MM.1S (cell line): Measurements from ENCODE around the gene CDH7.

Experiments
- DNase-seq: peaks from one replicate; pipeline ENCODE4 v3.0.0-alpha.2; 2015
- H2AFZ ChIP-seq: fragments of 300-600 bp; sonication (generic); 2 replicates; pipeline ENCODE4 v1.6.0; 2016; ENCODE audit warnings: antibody characterized with exemption, low read length
- H3F3A ChIP-seq: fragments of 300-600 bp; sonication (generic); 2 replicates; pipeline ENCODE4 v1.6.1; 2016; ENCODE audit warnings: mild to moderate bottlenecking, antibody characterized with exemption, low read length, moderate library complexity, mixed read lengths; ENCODE audit not compliant: insufficient read depth
- H3K27ac ChIP-seq: fragments of 300-600 bp; sonication (generic); 2 replicates; pipeline ENCODE4 v1.5.1; 2016; ENCODE audit warnings: mild to moderate bottlenecking, low read length
- H3K27me3 ChIP-seq: fragments of 300-600 bp; sonication (generic); replicated peaks from 2 replicates; pipeline ENCODE4 v1.6.0; 2016; ENCODE audit warnings: low read length; ENCODE audit not compliant: insufficient read depth
- H3K36me3 ChIP-seq: fragments of 300-600 bp; sonication (generic); replicated peaks from 2 replicates; pipeline ENCODE4 v1.6.1; 2016; ENCODE audit warnings: mild to moderate bottlenecking, low read length, mixed read lengths; ENCODE audit not compliant: insufficient read depth
- H3K4me1 ChIP-seq: fragments of 300-600 bp; sonication (generic); 2 replicates; pipeline ENCODE4 v1.6.1; 2016; ENCODE audit warnings: low read length, mixed read lengths
- H3K4me2 ChIP-seq: fragments of 300-600 bp; sonication (generic); 2 replicates; pipeline ENCODE4 v1.6.0; 2016; ENCODE audit warnings: low read depth, low read length
- H3K4me3 ChIP-seq: fragments of 300-600 bp; sonication (generic); 2 replicates; pipeline ENCODE4 v1.5.1; 2016; ENCODE audit warnings: low read length, mixed read lengths
- H3K79me2 ChIP-seq: fragments of 300-600 bp; sonication (generic); 2 replicates; pipeline ENCODE4 v1.6.1; 2016; ENCODE audit warnings: mixed run types, low read length, mixed read lengths
- H3K9ac ChIP-seq: fragments of 300-600 bp; sonication (generic); 2 replicates; pipeline ENCODE4 v1.6.1; 2016; ENCODE audit warnings: low read length, mixed read lengths
- H3K9me2 ChIP-seq: fragments of 300-600 bp; sonication (generic); replicated peaks from 2 replicates; pipeline ENCODE4 v1.6.1; 2016; ENCODE audit warnings: mild to moderate bottlenecking, low read length, mixed read lengths; ENCODE audit not compliant: insufficient read depth
- H3K9me3 ChIP-seq: fragments of 300-600 bp; sonication (generic); replicated peaks from 2 replicates; pipeline ENCODE4 v1.6.1; 2016; ENCODE audit warnings: mild to moderate bottlenecking, low read length, mixed read lengths; ENCODE audit not compliant: insufficient read depth
- H4K20me1 ChIP-seq: fragments of 300-600 bp; sonication (generic); 2 replicates; pipeline ENCODE4 v1.6.1; 2016; ENCODE audit warnings: mild to moderate bottlenecking, low read length, moderate library complexity, mixed read lengths; ENCODE audit not compliant: insufficient read depth
- CTCF ChIP-seq: fragments of 300-600 bp; sonication (generic); IDR thresholded peaks from 2 replicates; pipeline ENCODE4 v1.5.1; 2016; ENCODE audit warnings: antibody characterized with exemption, low read length, mixed read lengths
- EZH2 ChIP-seq: fragments of 300-600 bp; sonication (generic); optimal IDR thresholded peaks from 2 replicates; pipeline ENCODE3; 2017; ENCODE audit warnings: low read depth, mild to moderate bottlenecking, antibody characterized with exemption, low read length, mixed read lengths
- EZH2phosphoT487 ChIP-seq: fragments of 300-600 bp; sonication (generic); IDR thresholded peaks from 2 replicates; pipeline ENCODE4 v1.6.1; 2018; ENCODE audit warnings: antibody characterized with exemption, low read length

Gene CDH7

GRCh38 chr18:65821911-65822310, 71.1 kb downstream of the CDH7 start:
- no peaks in the 10 kb centered on the region for H4K20me1 ChIP-seq
- H3K27ac ChIP-seq, result no peak overlapping the region
- H3K4me1 ChIP-seq, result no peaks in the 10 kb centered on the region
- H3K79me2 ChIP-seq, result no peaks in the 10 kb centered on the region
- no peak overlapping the region for H3K9ac ChIP-seq
- no peaks in the 10 kb centered on the region for H3F3A ChIP-seq
- no peaks in the 10 kb centered on the region for H3K27me3 ChIP-seq
- H3K9me3 ChIP-seq, result no peaks in the 10 kb centered on the region
- no peak overlapping the region for H3K4me3 ChIP-seq
- no peaks in the 10 kb centered on the region for H3K9me2 ChIP-seq
- no peaks in the 10 kb centered on the region for H3K36me3 ChIP-seq
- TF ChIP-seq EZH2phosphoT487 (no peak), CTCF (no peak), EZH2 (no peak)
- H2AFZ ChIP-seq, result no peak overlapping the region
- no peak for DNase-seq
- no peak overlapping the region for H3K4me2 ChIP-seq

- H3F3A ChIP-seq, result no peaks in the 10 kb centered on the region
- no peak overlapping the region for H3K9ac ChIP-seq
- no peaks in the 10 kb centered on the region for H3K79me2 ChIP-seq
- DNase-seq, result no peak
- no peaks in the 10 kb centered on the region for H4K20me1 ChIP-seq
- TF ChIP-seq EZH2phosphoT487 (no peak), EZH2 (no peak), CTCF (no peak)
- H3K27me3 ChIP-seq, result no peaks in the 10 kb centered on the region
- H3K9me3 ChIP-seq, result no peaks in the 10 kb centered on the region
- H3K27ac ChIP-seq, result no peak overlapping the region
- H3K4me3 ChIP-seq, result no peak overlapping the region
- H3K9me2 ChIP-seq, result no peaks in the 10 kb centered on the region
- H3K36me3 ChIP-seq, result no peaks in the 10 kb centered on the region
- no peaks in the 10 kb centered on the region for H3K4me1 ChIP-seq
- no peak overlapping the region for H3K4me2 ChIP-seq
- no peak overlapping the region for H2AFZ ChIP-seq
These were observed 72.0 kb downstream of the CDH7 start for GRCh38 chr18:65822826-65823225.

DNA sequence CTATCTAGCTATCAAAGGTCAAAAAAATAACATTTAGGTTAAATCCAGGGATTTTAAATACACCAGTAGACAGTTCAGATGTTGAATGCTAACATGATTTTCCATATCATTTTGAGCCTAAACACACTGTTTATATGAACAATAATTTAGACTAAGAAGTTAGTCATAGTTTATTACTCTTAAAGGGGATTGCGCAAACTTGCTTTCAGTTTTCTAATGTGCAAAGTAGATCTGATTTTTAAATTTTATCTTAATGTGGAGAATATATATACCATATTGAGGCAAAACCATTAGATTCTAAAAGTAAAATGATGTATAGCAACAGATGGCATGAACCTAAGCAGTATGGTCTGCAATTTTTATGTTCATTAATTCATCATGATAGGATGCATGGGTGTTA, 76.6 kb downstream of the CDH7 start:
- no peaks in the 10 kb centered on the region for H3K4me1 ChIP-seq
- H3K9me3 ChIP-seq, result no peaks in the 10 kb centered on the region
- H3K27me3 ChIP-seq, result no peaks in the 10 kb centered on the region
- no peaks in the 10 kb centered on the region for H3K79me2 ChIP-seq
- no peaks in the 10 kb centered on the region for H4K20me1 ChIP-seq
- no peaks in the 10 kb centered on the region for H3K9me2 ChIP-seq
- no peak overlapping the region for H3K9ac ChIP-seq
- H2AFZ ChIP-seq, result no peak overlapping the region
- no peaks in the 10 kb centered on the region for H3K36me3 ChIP-seq
- no peak overlapping the region for H3K4me2 ChIP-seq
- TF ChIP-seq EZH2phosphoT487, result no peak
- no peak for TF ChIP-seq CTCF
- no peak for DNase-seq
- H3K27ac ChIP-seq, result no peak overlapping the region
- no peak overlapping the region for H3K4me3 ChIP-seq
- no peaks in the 10 kb centered on the region for H3F3A ChIP-seq

DNA sequence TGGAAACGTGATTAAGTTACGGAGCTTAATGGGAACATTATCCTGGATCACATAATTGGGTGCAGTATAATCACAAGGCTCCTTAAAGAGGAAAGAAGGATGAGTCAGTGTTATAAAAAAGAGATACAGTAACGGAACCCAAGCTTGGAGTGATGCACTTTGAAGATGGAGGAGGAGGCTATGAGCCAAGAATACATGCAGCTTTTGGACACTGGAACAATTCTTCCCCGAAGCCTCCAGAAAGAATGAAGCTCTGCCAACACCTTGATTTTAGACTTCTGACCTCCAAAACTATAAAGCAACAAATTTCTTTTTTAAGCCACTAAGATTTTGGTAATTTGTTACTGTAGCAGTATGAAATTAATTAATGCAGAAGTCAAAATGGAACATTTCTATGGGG, 85.1 kb downstream of the CDH7 start:
- H3F3A ChIP-seq, result no peaks in the 10 kb centered on the region

More for the DNA sequence above, 85.1 kb downstream of the CDH7 start:
- H3K4me1 ChIP-seq, result no peaks in the 10 kb centered on the region
- H3K9me2 ChIP-seq, result no peaks in the 10 kb centered on the region
- H3K4me2 ChIP-seq, result no peak overlapping the region
- DNase-seq, result no peak
- no peaks in the 10 kb centered on the region for H3K36me3 ChIP-seq
- no peaks in the 10 kb centered on the region for H3K9me3 ChIP-seq
- TF ChIP-seq CTCF, result no peak
- no peak for TF ChIP-seq EZH2
- TF ChIP-seq EZH2phosphoT487, result no peak
- H3K9ac ChIP-seq, result no peak overlapping the region
- no peak overlapping the region for H2AFZ ChIP-seq
- no peaks in the 10 kb centered on the region for H3K27me3 ChIP-seq
- H3K4me3 ChIP-seq, result no peak overlapping the region
- no peaks in the 10 kb centered on the region for H4K20me1 ChIP-seq
- H3K27ac ChIP-seq, result no peak overlapping the region
- H3K79me2 ChIP-seq, result no peaks in the 10 kb centered on the region
